ENCODE results near the gene NREP.

The NREP gene

GRCh38 chr5:111746791-111747190 lies 10.2 kb downstream of the NREP start:
- TF ChIP-seq CTCF (conservative IDR thresholded peaks at IDR 0.05): no peak
- H3K27ac ChIP-seq: no peak overlapping the region

GRCh38 chr5:111745075-111745739 lies 11.8 kb downstream of the NREP start:
- no peak overlapping the region for H3K27ac ChIP-seq
- no peak for TF ChIP-seq CTCF (conservative IDR thresholded peaks at IDR 0.05)

- H3K27ac ChIP-seq: no peak overlapping the region
- TF ChIP-seq CTCF (conservative IDR thresholded peaks at IDR 0.05): no peak
Observed at GRCh38 chr5:111744455-111744854, 12.5 kb downstream of the NREP start.

- TF ChIP-seq CTCF (conservative IDR thresholded peaks at IDR 0.05): no peak
- no peak overlapping the region for H3K27ac ChIP-seq
Observed at GRCh38 chr5:111743988-111744387, 13.0 kb downstream of the NREP start.

GRCh38 chr5:111743512-111743911 lies 13.5 kb downstream of the NREP start:
- TF ChIP-seq CTCF (conservative IDR thresholded peaks at IDR 0.05): no peak
- H3K27ac ChIP-seq: no peak overlapping the region

GRCh38 chr5:111742177-111742994 lies 14.6 kb downstream of the NREP start:
- TF ChIP-seq CTCF (conservative IDR thresholded peaks at IDR 0.05): no peak
- no peak overlapping the region for H3K27ac ChIP-seq

GRCh38 chr5:111741278-111741677 lies 15.7 kb downstream of the NREP start:
- no peak overlapping the region for H3K27ac ChIP-seq
- no peak for TF ChIP-seq CTCF (conservative IDR thresholded peaks at IDR 0.05)
